GM20000 (cell line): ENCODE results near the gene GSG1L2.

Source experiments
- DNase-seq: peaks from one replicate; pipeline ENCODE4 v3.0.0; 2012; ENCODE audit warnings: low spot score
- CTCF ChIP-seq: IDR thresholded peaks from 2 replicates; pipeline ENCODE4 v1.5.1; 2012; ENCODE audit warnings: mild to moderate bottlenecking, control low read depth; ENCODE audit errors: extremely low read depth, missing control alignments

The GSG1L2 gene

GRCh38 chr17:9821921-9822320, at the start of gene GSG1L2:
GSG1L2 (minus strand) TSS chr17:9822079; CDS start chr17:9822071, 8 bp downstream.
- no peak for DNase-seq
- no peak for TF ChIP-seq CTCF

DNA sequence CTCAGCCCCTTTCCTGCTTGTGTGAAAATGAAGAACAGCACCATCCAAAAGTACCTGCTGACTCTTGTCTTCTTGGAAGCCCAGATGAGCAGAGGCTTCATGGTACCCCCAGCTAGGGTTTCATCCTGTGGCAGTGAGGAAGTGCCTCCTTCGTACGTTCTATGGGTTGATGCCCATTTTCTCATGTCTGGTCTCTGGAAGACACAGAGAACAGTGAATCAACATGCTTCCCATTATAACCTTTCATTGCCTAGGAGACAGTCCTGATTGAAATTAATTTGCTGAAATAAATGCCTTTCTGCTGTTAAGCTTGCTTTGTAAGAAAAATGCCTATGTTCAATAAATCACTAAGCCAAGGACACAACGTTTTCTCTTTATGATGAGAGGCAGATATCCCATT, 46.7 kb upstream of the GSG1L2 start:
- no peak for DNase-seq
- TF ChIP-seq CTCF: no peak

DNA sequence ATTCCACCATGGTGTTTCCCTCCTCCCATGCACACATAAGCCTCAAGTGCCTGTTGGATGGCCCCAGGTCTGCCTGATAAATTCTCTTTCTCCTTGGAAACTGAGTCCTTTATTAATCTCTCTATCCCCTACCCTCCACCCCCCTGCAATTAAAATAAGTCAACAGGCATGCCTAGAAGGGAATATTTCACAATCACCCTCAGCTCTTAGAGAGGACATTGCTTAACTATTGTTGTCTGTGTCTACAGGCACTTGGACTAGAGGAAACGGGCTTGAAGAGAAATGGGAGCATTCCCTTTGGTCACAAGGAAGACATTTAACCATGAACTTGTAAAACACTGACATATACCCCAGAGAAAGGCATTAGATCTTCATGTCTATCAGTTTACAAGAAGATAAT, 43.7 kb upstream of the GSG1L2 start:
- TF ChIP-seq CTCF: no peak
- no peak for DNase-seq

DNA sequence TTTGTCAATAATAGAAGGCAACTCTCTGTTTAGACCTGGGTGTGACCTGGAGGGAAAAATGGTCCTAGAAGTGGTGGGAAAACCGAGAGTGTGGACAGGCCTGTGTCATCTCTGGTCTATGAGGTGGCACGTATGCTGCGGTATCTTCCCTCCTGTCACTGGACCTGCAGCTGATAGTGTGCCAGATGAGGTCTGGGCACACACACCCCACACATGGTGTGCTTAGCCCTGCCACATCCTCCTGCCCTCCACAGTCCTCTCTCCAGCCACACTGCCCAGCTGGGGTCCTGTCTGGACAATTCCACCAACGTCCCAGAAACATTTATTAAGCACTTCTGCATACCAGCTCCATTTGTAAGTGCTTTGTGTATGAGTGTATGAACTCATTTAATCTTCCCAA, 41.1 kb upstream of the GSG1L2 start:
- DNase-seq: no peak

GRCh38 chr17:9862220-9862619, 40.3 kb upstream of the GSG1L2 start:
- no peak for TF ChIP-seq CTCF
- no peak for DNase-seq

More for the DNA sequence above, 41.1 kb upstream of the GSG1L2 start:
- TF ChIP-seq CTCF: no peak

GRCh38 chr17:9860851-9861250, 39.0 kb upstream of the GSG1L2 start:
- TF ChIP-seq CTCF: no peak
- no peak for DNase-seq

DNA sequence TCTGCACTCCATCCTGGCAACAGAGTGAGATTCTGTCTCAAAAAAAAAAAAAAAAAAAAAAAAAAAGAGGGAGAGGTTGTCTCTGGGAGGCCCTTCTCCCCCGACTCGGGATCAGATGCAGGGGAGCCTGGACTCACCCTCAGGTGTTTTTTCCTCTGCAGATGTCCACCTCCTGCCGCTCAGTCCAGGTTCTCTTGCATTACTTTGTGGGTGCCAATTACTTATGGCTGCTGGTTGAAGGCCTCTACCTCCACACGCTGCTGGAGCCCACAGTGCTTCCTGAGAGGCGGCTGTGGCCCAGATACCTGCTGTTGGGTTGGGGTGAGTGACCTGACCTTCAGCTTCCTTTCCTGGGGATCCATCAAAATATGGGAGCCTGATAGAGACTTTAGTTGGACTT, 37.9 kb upstream of the GSG1L2 start:
- TF ChIP-seq CTCF: no peak
- no peak for DNase-seq
